GM19240 (cell line): ENCODE measurements around the gene FANK1.
"Not testable (repeated sequence)": the region's sequence is repeated elsewhere in the genome, so short reads cannot be mapped to it uniquely, and the experiment has no call there.

Experiments
- DNase-seq: peaks from one replicate; pipeline ENCODE4 v3.0.0; 2011; ENCODE audit warnings: low spot score; ENCODE audit not compliant: insufficient read length

FANK1 gene

GRCh38 chr10:125927265-125927664 lies 30.9 kb downstream of the FANK1 start:
- not testable (repeated sequence) for DNase-seq

- DNase-seq: no peak
These were observed 32.7 kb downstream of the FANK1 start for GRCh38 chr10:125928928-125929585.

GRCh38 chr10:125929618-125930017 lies 33.3 kb downstream of the FANK1 start:
- no peak for DNase-seq

DNA sequence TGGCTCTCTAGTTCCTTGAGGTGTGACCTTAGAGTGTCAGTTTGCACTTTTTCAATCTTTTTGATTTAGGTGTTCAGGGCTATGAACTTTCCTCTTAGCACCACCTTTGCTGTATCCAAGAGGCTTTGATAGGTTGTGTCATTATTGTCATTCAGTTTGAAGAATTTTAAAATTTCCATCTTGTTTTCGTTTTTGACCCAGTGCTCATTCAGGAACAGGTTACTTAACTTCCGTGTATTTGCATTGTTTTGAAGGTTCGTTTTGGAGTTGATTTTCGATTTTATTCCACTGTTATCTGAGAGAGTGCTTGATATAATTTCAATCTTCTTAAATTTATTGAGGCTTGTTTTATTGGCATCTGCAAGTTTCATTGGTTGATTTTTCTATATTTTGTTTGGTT lies 37.3 kb downstream of the FANK1 start:
- no peak for DNase-seq

DNA sequence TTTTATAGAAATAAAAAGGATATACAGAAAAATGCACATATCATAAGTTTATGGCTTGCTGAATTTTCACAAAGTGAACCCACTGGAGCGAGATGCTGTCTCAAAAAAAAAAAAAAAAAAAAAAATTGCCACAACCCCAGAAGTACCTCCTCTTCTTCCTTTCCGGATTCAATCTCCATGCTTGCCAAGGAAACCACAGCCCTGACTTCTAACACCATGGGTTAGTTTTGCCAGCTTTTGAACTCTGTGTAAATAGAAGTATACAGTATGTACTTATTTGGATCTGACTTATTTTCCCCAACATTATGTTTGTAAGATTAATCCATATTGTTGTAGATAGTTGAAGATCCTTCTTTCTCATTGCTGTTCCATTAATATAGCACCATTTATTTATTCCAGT lies 40.0 kb downstream of the FANK1 start:
- no peak for DNase-seq

DNA sequence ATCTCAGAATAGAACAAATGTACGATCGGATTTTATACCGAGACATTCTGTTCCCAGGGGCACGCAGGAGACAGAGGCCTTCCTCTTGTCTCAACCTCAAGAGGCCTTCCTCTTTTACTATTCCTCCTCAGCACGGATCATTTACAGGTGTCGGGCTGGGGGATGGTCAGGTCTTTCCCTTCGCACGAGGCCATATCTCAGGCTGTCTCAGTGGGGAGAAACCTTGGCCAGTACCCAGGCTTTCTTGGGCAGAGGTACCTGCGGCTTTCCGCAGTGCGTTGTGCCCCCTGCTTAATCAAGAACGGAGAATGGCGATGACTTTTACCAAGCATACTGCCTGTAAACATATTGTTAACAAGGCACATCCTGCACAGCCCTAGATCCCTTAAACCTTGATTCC lies 44.2 kb downstream of the FANK1 start:
- DNase-seq: no peak

GRCh38 chr10:125951290-125951689 lies 54.9 kb downstream of the FANK1 start:
- DNase-seq: no peak

DNA sequence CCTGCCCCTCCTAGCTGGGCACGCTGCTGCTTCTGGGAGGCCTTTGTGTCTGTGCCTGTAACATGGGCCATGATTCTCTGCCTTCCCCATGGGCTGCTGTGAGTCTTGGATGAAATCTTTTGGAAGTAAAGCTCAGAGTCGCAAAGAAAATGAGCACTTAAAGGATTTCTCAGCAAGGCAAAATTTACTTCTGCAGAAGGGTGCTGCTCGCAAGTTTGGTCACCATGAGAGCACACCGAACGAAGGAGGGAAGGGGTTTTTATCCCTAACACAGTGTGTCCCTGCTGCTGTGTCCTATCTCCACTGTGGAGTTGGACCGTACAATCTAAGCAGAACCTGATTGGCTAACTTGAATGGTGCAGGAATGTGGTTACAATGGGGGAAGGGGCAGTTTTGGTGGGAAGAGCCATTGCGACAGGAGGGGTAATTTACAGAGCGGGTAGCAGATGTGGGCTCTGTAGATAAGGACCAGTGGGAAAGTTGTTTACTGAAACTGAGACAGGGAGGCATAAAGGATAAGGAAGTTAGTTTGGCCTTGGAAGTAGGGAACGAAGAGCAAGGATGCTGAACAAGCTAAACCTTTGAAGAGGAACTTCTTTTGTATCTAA lies 57.5 kb downstream of the FANK1 start:
- DNase-seq: no peak

GRCh38 chr10:125955766-125956165 lies 59.4 kb downstream of the FANK1 start:
- no peak for DNase-seq

DNA sequence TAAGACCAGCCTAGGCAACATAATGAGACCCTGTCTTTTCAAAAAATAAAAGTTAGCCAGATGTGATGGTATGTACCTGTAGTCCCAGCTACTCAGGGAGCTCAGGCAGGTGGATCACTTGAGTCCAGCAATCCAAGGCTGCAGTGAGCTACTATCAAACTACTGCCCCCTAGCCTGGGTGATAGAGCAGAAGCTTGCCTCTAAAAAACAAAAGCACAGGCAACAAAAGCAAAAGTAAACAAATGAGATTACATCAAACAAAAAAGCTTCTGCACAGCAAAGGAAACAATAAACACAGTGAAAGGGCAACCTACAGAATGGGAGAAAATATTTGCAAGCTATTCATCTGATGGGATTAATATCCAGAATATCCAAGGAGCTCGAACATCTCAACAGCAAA lies 65.4 kb downstream of the FANK1 start:
- DNase-seq: no peak

GRCh38 chr10:125962200-125962599 lies 65.8 kb downstream of the FANK1 start:
- DNase-seq: no peak

GRCh38 chr10:125964558-125964957 lies 68.2 kb downstream of the FANK1 start:
- no peak for DNase-seq

DNA sequence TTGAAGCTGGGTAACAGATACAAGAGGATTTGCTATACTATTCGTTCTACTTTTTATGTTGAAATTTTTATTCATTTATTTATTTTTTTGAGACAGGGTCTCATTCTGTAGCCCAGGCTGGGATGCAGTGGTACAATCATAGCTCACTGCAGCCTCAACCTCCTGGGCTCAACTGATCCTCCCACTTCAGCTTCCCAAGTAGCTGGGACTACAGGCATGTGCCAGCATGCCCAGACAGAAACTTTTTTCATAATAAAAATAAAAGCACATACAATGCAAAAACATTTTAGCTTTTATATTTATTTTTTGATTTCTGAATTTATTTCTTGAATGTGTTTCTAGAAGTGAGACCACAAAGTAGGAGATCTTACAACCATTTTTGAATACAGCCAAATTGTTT lies 71.2 kb downstream of the FANK1 start:
- DNase-seq: no peak

GRCh38 chr10:125970077-125970630 lies 73.8 kb downstream of the FANK1 start:
- not testable (repeated sequence) for DNase-seq

DNA sequence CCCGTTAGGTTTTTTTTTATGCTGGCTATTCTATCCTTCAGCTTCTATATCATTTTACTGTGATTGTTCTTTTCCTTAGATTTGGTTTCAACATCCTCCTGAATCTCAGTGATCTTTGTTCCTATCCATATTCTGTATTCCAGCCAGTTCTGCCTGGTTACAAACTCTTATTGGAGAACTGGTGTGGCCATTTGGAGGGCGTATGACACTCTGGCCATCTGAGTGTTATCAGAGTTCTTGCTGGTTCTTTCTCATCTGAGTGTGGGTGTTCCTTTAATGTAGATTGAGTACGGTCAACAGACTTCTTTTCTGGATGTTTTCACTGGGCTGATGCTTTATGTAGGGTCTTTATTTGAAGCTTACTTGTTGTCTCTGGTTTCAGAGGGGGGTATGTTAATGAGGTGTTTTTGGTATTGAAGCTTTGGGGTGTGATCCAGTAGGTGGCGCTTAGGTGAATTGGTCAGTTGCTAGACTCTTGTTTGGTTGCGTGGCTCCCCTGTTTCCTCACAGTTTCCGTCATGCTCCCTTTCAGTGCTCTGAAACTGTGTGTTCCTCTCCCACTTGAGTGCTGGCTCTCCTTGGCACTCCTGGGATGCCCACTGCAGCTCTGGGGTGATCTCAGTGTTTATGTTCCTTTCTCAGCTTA lies 80.7 kb downstream of the FANK1 start:
- no peak for DNase-seq

DNA sequence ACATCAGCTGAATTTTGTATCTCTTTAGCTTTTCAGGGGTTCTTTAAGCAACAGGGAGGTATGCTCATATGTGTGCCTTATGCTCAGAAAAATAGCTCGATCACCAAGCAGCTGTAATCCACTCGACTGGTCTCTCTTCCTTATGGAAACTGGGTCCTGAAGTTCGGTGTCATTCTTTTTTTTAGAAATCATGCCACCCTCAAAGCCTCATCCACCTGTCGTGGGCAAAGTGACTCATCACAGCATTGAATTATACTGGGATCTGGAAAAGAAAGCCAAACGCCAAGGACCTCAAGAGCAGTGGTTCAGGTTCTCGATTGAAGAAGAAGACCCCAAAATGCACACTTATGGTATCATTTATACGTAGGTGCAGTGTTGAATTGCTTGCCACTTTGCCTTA lies 83.6 kb downstream of the FANK1 start:
- no peak for DNase-seq

DNA sequence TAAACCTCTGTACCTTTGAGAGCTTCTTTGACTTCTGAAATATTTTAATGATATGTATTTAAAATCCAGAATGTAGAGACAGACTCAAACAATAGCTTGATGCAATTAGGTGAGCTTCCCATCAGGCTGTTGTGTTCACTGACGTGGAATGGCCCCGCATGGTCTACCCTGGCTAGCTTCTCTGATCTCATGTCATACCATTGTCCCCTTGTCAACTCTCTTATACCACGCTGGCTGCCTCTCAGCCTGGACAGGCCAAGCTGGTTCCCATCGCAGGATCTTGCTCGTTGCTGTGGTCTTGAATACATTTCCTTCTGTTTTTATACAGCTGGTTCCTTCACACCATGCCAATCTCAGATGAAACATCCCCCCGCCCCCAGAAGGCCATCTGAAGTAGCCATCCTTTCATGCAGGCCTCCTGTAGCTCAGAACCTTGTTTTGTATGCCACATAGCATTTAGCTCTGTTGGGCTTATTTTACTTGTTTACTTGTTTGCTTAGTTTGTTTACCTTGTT lies 84.2 kb downstream of the FANK1 start:
- DNase-seq: no peak

GRCh38 chr10:125982260-125982948 lies 86.0 kb downstream of the FANK1 start:
- peak; percentile 11 for DNase-seq

DNA sequence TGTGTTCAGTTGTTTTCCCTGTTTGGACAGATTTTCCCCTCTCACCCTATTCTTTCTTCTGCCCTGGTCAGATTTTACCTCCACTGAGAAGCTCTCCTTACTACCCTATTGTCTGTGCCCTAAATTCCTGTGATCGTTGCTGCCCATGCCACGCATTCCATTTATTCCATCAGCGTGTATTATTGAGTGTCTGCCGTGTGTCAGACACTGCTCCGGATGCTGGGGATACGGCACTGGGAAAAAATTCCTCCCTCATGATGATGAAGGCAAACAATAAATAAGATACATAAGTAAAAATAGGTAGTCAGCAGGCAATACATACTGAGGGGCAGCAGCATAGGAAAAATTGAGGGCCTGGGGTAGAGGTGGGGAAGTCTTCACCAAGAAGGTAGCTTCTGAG lies 86.8 kb downstream of the FANK1 start:
- DNase-seq: no peak

- no peak for DNase-seq
These were observed 87.3 kb downstream of the FANK1 start for GRCh38 chr10:125983656-125984055.

DNA sequence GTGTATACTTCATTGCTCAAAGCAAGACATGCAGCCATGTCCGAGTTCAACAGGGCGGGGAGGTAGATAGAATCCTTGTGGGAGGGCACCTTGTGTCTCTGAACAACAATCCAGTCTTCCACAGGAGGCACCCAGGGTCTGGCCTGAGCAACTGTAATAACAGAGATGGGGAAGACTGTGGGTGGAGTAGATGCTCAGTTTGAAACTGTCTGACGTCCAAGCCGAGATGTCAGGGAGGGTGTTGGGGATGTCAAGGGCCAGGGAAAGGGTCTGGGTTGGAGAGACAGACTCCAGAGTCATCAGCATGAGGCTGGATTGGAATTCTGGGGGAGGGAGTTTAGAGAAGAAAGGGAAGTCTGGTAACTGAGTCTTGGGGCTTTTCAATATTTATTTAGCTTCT lies 88.0 kb downstream of the FANK1 start:
- DNase-seq: no peak
